AG04449 (cell line): ENCODE results near the gene ACAP3.

ENCODE experiments used
- CTCF ChIA-PET: fragments of 350-600 bp; formaldehyde crosslinking; extraction: SDS; loops from one replicate; lab custom pipeline; 2021; ENCODE audit warnings: antibody characterized with exemption; lab: Yijun Ruan, JAX
- POLR2A ChIA-PET: fragments of 400-600, 350-600 bp; formaldehyde crosslinking; extraction: SDS; loops from one replicate; lab custom pipeline; 2020; ENCODE audit warnings: antibody characterized with exemption, inconsistent platforms; lab: Yijun Ruan, JAX
- DNase-seq: peaks from one replicate; pipeline ENCODE4 v3.0.0-alpha.2; 2010; ENCODE audit warnings: low read depth, low spot score
- H3K4me3 ChIP-seq: 2 replicates; pipeline ENCODE4 v1.5.1; 2011; ENCODE audit warnings: low read depth, mild to moderate bottlenecking, control low read depth, low read length
- TF ChIP-seq, protein P1 (sequence below): IDR thresholded peaks from one replicate; pipeline ENCODE4 v1.5.1; 2011; ENCODE audit warnings: mild to moderate bottlenecking, moderate library complexity, low read length, control low read depth, inconsistent platforms; ENCODE audit not compliant: insufficient read depth; ENCODE audit errors: missing control alignments

ACAP3 gene

GRCh38 chr1:1272341-1273208, 35.2 kb downstream of the ACAP3 start:
- TF ChIP-seq, protein P1, sequence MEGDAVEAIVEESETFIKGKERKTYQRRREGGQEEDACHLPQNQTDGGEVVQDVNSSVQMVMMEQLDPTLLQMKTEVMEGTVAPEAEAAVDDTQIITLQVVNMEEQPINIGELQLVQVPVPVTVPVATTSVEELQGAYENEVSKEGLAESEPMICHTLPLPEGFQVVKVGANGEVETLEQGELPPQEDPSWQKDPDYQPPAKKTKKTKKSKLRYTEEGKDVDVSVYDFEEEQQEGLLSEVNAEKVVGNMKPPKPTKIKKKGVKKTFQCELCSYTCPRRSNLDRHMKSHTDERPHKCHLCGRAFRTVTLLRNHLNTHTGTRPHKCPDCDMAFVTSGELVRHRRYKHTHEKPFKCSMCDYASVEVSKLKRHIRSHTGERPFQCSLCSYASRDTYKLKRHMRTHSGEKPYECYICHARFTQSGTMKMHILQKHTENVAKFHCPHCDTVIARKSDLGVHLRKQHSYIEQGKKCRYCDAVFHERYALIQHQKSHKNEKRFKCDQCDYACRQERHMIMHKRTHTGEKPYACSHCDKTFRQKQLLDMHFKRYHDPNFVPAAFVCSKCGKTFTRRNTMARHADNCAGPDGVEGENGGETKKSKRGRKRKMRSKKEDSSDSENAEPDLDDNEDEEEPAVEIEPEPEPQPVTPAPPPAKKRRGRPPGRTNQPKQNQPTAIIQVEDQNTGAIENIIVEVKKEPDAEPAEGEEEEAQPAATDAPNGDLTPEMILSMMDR: no peak
- no peak for DNase-seq
- ChIA-PET CTCF (interaction anchor here (2.8 kb wide), 1 partner anchor 150 kb away, joined by 10 read pairs; no protein-coding TSS in a partner anchor), POLR2A (interaction anchor here (1.4 kb wide), 1 partner anchor 8 kb away, joined by 10 read pairs; no protein-coding TSS in a partner anchor)
- peak overlapping the region; percentile 83 for H3K4me3 ChIP-seq

GRCh38 chr1:1270813-1271212, 36.9 kb downstream of the ACAP3 start:
- POLR2A ChIA-PET: interaction anchor here (1.0 kb wide), 1 partner anchor 31 kb away, joined by 3 read pairs; no protein-coding TSS in a partner anchor
- CTCF ChIA-PET: interaction anchor here (1.1 to 2.8 kb wide), 3 partner anchors 15 to 148 kb away, joined by 3 to 10 read pairs (median 3); no protein-coding TSS in a partner anchor
- no peak overlapping the region for H3K4me3 ChIP-seq
- no peak for DNase-seq
- TF ChIP-seq, protein P1: no peak

GRCh38 chr1:1268284-1268682, 39.4 kb downstream of the ACAP3 start:
- H3K4me3 ChIP-seq: no peak overlapping the region
- no peak for DNase-seq
- POLR2A ChIA-PET: no interaction called here
- CTCF ChIA-PET: interaction anchor here (2.8 kb wide), 1 partner anchor 147 kb away, joined by 10 read pairs; no protein-coding TSS in a partner anchor
- TF ChIP-seq, protein P1: no peak

- TF ChIP-seq, protein P1: no peak
- no peak overlapping the region for H3K4me3 ChIP-seq
- DNase-seq: no peak
- ChIA-PET CTCF (interaction anchor here (2.8 kb wide), 1 partner anchor 146 kb away, joined by 10 read pairs; no protein-coding TSS in a partner anchor), POLR2A (no interaction called here)
Observed at GRCh38 chr1:1267488-1268283, 40.0 kb downstream of the ACAP3 start.

GRCh38 chr1:1264868-1265272, 42.9 kb downstream of the ACAP3 start:
- CTCF ChIA-PET: interaction anchor here (0.7 to 2.9 kb wide), 6 partner anchors 9 to 358 kb away, joined by 3 to 22 read pairs (median 4); partner anchors contain the start of gene UBE2J2
- POLR2A ChIA-PET: interaction anchor here (0.6 to 1.8 kb wide), 5 partner anchors 9 to 112 kb away, joined by 3 to 10 read pairs (median 3); partner anchors contain the start of genes C1QTNF12 and UBE2J2
- TF ChIP-seq, protein P1: peak; percentile 66
- peak; percentile 98 for DNase-seq
- peak overlapping the region; percentile 32 for H3K4me3 ChIP-seq
